A673 (cell line): ENCODE results near the gene EIF4E2. TPM values are rescaled to one million over a fixed set of nuclear protein-coding genes. Genes with fewer than 3 reads are reported as not detected.

Source experiments
- BruUV-seq: library from RNA; stranded (reverse); fragments of 400-500 nt; replicated peaks from 2 replicates; lab custom pipeline; 2021; lab: Mats Ljungman, UMichigan
- CTCF ChIA-PET: fragments of 300-600 bp; sonication (Branson Sonifier 250); formaldehyde crosslinking; loops from one replicate; lab custom pipeline; 2022; ENCODE audit warnings: antibody characterized with exemption; lab: Charles Lee
- POLR2A ChIA-PET: fragments of 300-600 bp; sonication (Branson Sonifier 250); formaldehyde crosslinking; loops from one replicate; lab custom pipeline; 2022; ENCODE audit warnings: antibody characterized with exemption; ENCODE audit not compliant: low non-redundant PET; lab: Charles Lee
- DNase-seq: peaks from one replicate; pipeline ENCODE4 v3.0.0-alpha.2; 2015; ENCODE audit warnings: low spot score
- H3K27ac ChIP-seq: fragments of 200-600 bp; sonication (generic); 2 replicates; pipeline ENCODE4 v1.5.1; 2016; ENCODE audit warnings: mixed run types, low read depth, mild to moderate bottlenecking, mixed read lengths, antibody characterized with exemption, low read length; ENCODE audit not compliant: poor library complexity, severe bottlenecking
- H3K27me3 ChIP-seq: fragments of 200-600 bp; sonication (generic); replicated peaks from 2 replicates; pipeline ENCODE4 v1.6.1; 2017; ENCODE audit warnings: mixed run types, low read depth, mild to moderate bottlenecking, mixed read lengths, antibody characterized with exemption, low read length; ENCODE audit not compliant: insufficient read depth, poor library complexity
- H3K36me3 ChIP-seq: fragments of 200-600 bp; sonication (generic); 2 replicates; pipeline ENCODE4 v1.6.1; 2016; ENCODE audit warnings: mixed run types, mild to moderate bottlenecking, mixed read lengths, antibody characterized with exemption, low read length; ENCODE audit not compliant: insufficient read depth, poor library complexity, severe bottlenecking
- H3K4me1 ChIP-seq: fragments of 200-600 bp; sonication (generic); 2 replicates; pipeline ENCODE4 v1.6.1; 2017; ENCODE audit warnings: mixed run types, mild to moderate bottlenecking, mixed read lengths, antibody characterized with exemption, low read length; ENCODE audit not compliant: insufficient read depth, poor library complexity, severe bottlenecking
- H3K4me3 ChIP-seq: fragments of 200-600 bp; sonication (generic); 2 replicates; pipeline ENCODE4 v1.5.1; 2016; ENCODE audit warnings: low read depth, mixed run types, mild to moderate bottlenecking, mixed read lengths, low read length; ENCODE audit not compliant: poor library complexity, severe bottlenecking
- H3K9me3 ChIP-seq: fragments of 200-600 bp; sonication (generic); 2 replicates; pipeline ENCODE4 v1.6.1; 2016; ENCODE audit warnings: mixed run types, low read depth, mild to moderate bottlenecking, mixed read lengths, antibody characterized with exemption, low read length; ENCODE audit not compliant: poor library complexity, severe bottlenecking
- CTCF ChIP-seq: fragments of 300-800, 200-600 bp; sonication (generic); conservative IDR thresholded peaks from 2 replicates; pipeline ENCODE4 v1.5.1; 2017; ENCODE audit warnings: low read depth, mild to moderate bottlenecking, antibody characterized with exemption, low read length, moderate library complexity, mixed read lengths
- EZH2 ChIP-seq: fragments of 200-600 bp; sonication (generic); IDR thresholded peaks from 2 replicates; pipeline ENCODE4 v1.6.1; 2017; ENCODE audit warnings: borderline replicate concordance, low read depth, mild to moderate bottlenecking, mixed read lengths, antibody characterized with exemption, low read length; ENCODE audit not compliant: poor library complexity, severe bottlenecking
- intact Hi-C: fragments of 100-400 bp; cut with micrococcal nuclease; formaldehyde crosslinking; loops from one replicate; pipeline ENCODE4 v1.10.0; 2022; ENCODE audit not compliant: unreplicated experiment
- total RNA-seq: library from RNA; stranded (reverse); gene quantifications from 2 replicates; pipeline ENCODE4 v1.2.3, GENCODE V29; 2021

The EIF4E2 gene
- total RNA-seq, 1 experiment from 2014 or later = 60.8 TPM

GRCh38 chr2:232577841-232578240 lies 27.4 kb downstream of the EIF4E2 start:
- H3K27ac ChIP-seq = no peak overlapping the region
- no peaks in the 10 kb centered on the region for H3K4me1 ChIP-seq
- POLR2A ChIA-PET = no interaction called here
- no peaks in the 10 kb centered on the region for H3K9me3 ChIP-seq
- no peaks in the 10 kb centered on the region for H3K27me3 ChIP-seq
- intact Hi-C loops = no loop called here
- CTCF ChIA-PET = no interaction called here
- BruUV-seq = no TSS peak
- TF ChIP-seq CTCF = no peak
- no peak for TF ChIP-seq EZH2
- H3K36me3 ChIP-seq = no peaks in the 10 kb centered on the region
- no peak for DNase-seq
- H3K4me3 ChIP-seq = no peak overlapping the region

- no peak for TF ChIP-seq CTCF
- TF ChIP-seq EZH2 = no peak
- Histone ChIP-seq H3K36me3 (no peaks in the 10 kb centered on the region), H3K4me3 (no peak overlapping the region), H3K4me1 (no peaks in the 10 kb centered on the region), H3K27me3 (no peaks in the 10 kb centered on the region), H3K9me3 (no peaks in the 10 kb centered on the region), H3K27ac (no peak overlapping the region)
- no TSS peak for BruUV-seq
- intact Hi-C loops = no loop called here
- CTCF ChIA-PET = no interaction called here
- DNase-seq = no peak
- POLR2A ChIA-PET = no interaction called here
Measured at GRCh38 chr2:232578626-232579025, 28.1 kb downstream of the EIF4E2 start.

GRCh38 chr2:232580648-232580981 lies 30.1 kb downstream of the EIF4E2 start:
- Histone ChIP-seq H3K4me1 (no peaks in the 10 kb centered on the region), H3K27ac (no peak overlapping the region), H3K36me3 (no peaks in the 10 kb centered on the region), H3K4me3 (no peak overlapping the region), H3K9me3 (no peaks in the 10 kb centered on the region), H3K27me3 (no peaks in the 10 kb centered on the region)
- intact Hi-C loops = no loop called here
- ChIA-PET POLR2A (no interaction called here), CTCF (no interaction called here)
- no TSS peak for BruUV-seq
- TF ChIP-seq EZH2 (no peak), CTCF (no peak)
- DNase-seq = no peak
